NCI-H2029 treated with DMSO at 0.1 percent for 48 hours (cell line): ENCODE results near the gene SHMT1.
A peak's percentile ranks its signal among the peaks of the same experiment; 100 is the strongest.

Source experiments
- DNase-seq: peaks from one replicate; lab custom pipeline; 2025; lab: John Stamatoyannopoulos, UW

SHMT1 gene

DNA sequence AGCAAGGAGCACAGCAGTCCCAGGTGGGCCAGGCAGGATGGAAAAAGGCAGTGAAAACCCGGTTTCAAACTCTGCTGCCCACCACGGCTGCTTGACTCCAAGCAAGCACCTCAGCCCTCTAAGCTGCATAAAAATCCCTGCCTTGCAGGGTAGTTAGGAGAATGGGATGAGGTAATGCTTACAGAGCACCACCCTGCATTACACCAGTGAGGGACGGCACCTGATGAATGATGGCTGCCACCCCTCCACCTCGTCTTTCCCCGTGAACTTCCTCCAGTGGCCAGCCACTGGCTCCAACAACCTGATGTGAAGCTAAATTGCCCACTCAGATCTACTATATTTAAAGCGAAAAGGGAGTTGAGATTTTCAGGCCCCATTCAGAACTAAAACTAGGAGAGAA lies 81.6 kb downstream of the SHMT1 start:
- DNase-seq: no peak

DNA sequence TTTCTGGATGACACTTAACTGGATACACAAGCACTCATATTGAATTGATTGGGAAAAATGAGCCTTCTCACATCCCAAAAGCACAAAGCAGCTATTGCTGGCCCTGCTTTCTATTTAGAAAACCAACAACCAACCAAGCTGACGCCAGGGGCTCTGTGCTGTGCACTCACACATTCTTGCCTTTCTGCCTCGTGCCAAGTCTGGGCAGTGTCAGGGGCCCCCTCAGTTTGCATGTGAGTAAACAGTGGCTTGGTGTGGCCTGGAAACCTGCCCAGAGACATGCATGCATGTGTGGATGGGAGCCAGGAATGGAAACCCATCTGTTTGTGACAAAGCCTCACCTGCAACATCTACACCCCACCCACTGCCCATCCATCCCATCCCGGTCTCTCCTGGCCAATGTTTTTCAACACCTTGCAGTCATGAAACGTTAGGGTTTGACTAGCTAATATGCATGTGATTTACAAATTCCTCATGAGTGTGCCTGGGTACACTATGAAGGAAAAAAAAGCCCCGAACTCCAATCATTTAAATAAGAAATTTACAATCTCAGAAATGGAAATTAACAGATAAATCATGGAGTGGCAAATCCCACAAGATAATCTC lies 82.5 kb downstream of the SHMT1 start:
- DNase-seq: peak; percentile 71

DNA sequence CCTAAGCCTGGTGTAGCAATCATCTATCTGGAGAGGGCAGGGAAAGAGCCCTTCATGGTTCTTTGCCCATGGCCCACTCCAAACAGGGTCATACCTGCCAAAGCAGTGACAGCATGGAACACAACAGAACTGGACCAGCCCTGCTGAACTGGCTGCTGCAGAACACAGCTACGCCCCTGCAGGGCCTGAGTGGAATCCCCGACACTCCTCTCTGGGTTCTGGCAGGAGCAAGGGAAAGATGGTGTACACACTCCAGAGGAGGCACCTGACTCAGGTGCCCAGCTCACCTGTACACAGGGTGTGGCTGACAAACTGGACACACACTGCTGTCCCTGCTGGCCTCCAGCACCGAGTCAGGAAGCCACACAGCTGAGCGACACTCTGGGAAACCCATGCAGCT lies 83.1 kb downstream of the SHMT1 start:
- no peak for DNase-seq

DNA sequence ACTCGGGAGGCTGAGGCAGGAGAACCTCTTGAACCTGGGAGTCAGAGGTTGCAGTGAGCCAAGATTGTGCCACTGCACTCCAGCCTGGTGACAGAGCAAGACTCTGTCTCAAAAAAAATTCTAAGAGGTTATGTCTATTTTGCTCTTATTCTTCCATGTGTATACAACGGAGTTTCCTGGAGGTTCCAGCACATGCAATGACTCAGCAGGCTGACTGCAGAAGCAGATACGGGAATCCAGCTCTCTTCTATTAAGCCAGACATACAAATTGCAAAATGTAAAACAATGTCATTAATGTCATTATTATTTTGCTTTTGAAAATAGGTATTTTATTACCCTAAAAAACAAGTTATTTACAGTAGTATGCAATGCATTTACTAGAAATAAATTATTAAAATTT lies 84.5 kb downstream of the SHMT1 start:
- DNase-seq: no peak
